Keratinocyte (primary cell): ENCODE data around the gene TUBGCP6. TPM values are rescaled to one million over a fixed set of nuclear protein-coding genes. Genes with fewer than 3 reads are reported as not detected.

Experiments
- DNase-seq: peaks from one replicate; pipeline ENCODE4 v3.0.0-alpha.2; 2011; ENCODE audit warnings: low read depth, missing footprints, low spot score
- FAIRE-seq: peaks from 2 replicates; lab custom pipeline; 2011; peaks lifted over from hg19 to GRCh38; lab: Jason Lieb, UNC
- H2AFZ ChIP-seq: 2 replicates; pipeline ENCODE4 v1.6.0; 2012; ENCODE audit warnings: low read length, control low read depth, inconsistent platforms; ENCODE audit not compliant: control insufficient read depth
- H3K27ac ChIP-seq: 2 replicates; pipeline ENCODE4 v1.5.1; 2011; ENCODE audit warnings: low read length; ENCODE audit not compliant: control insufficient read depth, insufficient read depth
- H3K27me3 ChIP-seq: 3 replicates; pipeline ENCODE4 v1.6.0; 2011; ENCODE audit warnings: low read length; ENCODE audit not compliant: control insufficient read depth, insufficient read depth; ENCODE audit errors: extremely low read depth
- H3K36me3 ChIP-seq, 2 experiments: 2 replicates in 1 of 2; 3 replicates in 1 of 2; pipeline ENCODE4 v1.5.1; 2011; ENCODE audit warnings: low read length in 2 of 2, mild to moderate bottlenecking in 1 of 2; ENCODE audit not compliant: control insufficient read depth in 2 of 2, insufficient read depth in 2 of 2; ENCODE audit errors: extremely low read depth in 1 of 2
- H3K4me1 ChIP-seq: 3 replicates; pipeline ENCODE4 v1.5.1; 2011; ENCODE audit warnings: low read length; ENCODE audit not compliant: control insufficient read depth, insufficient read depth; ENCODE audit errors: extremely low read depth
- H3K4me2 ChIP-seq: 3 replicates; pipeline ENCODE4 v1.6.0; 2011; ENCODE audit warnings: low read depth, low read length; ENCODE audit not compliant: control insufficient read depth, insufficient read depth; ENCODE audit errors: extremely low read depth
- H3K4me3 ChIP-seq, 3 experiments: fragments of 200-600 bp in 1 of 3; sonication (generic) in 1 of 3; 2 replicates in 2 of 3; 3 replicates in 1 of 3; pipeline ENCODE4 v1.5.1; 2011 to 2016; ENCODE audit warnings: low read length in 3 of 3, mild to moderate bottlenecking in 3 of 3, control low read depth in 2 of 3, inconsistent platforms in 1 of 3, low read depth in 1 of 3, mixed read lengths in 1 of 3, mixed run types in 1 of 3, moderate library complexity in 1 of 3; ENCODE audit not compliant: control insufficient read depth in 2 of 3, insufficient read depth in 2 of 3; ENCODE audit errors: extremely low read depth in 1 of 3
- H3K79me2 ChIP-seq: 2 replicates; pipeline ENCODE4 v1.6.0; 2012; ENCODE audit warnings: low read length; ENCODE audit not compliant: control insufficient read depth, insufficient read depth
- H3K9ac ChIP-seq: 3 replicates; pipeline ENCODE4 v1.6.0; 2011; ENCODE audit warnings: low read length; ENCODE audit not compliant: control insufficient read depth, insufficient read depth; ENCODE audit errors: extremely low read depth
- H3K9me1 ChIP-seq: 3 replicates; pipeline ENCODE4 v1.6.0; 2011; ENCODE audit warnings: low read length; ENCODE audit not compliant: control insufficient read depth, insufficient read depth; ENCODE audit errors: extremely low read depth
- H3K9me3 ChIP-seq: 2 replicates; pipeline ENCODE4 v1.5.1; 2012; ENCODE audit warnings: low read depth, low read length; ENCODE audit not compliant: control insufficient read depth
- H4K20me1 ChIP-seq: 3 replicates; pipeline ENCODE4 v1.6.0; 2011; ENCODE audit warnings: low read length; ENCODE audit not compliant: control insufficient read depth, insufficient read depth; ENCODE audit errors: extremely low read depth
- CTCF ChIP-seq, 3 experiments: IDR thresholded peaks in 1 of 3; conservative IDR thresholded peaks in 1 of 3; optimal IDR thresholded peaks in 1 of 3; 2 replicates in 2 of 3; 3 replicates in 1 of 3; pipeline versions ENCODE3 to v1.5.1; 2011; ENCODE audit warnings: low read length in 3 of 3, mild to moderate bottlenecking in 3 of 3, moderate library complexity in 2 of 3, control low read depth in 1 of 3, inconsistent platforms in 1 of 3; ENCODE audit not compliant: insufficient read depth in 2 of 3; ENCODE audit errors: extremely low read depth in 1 of 3
- EZH2 ChIP-seq: IDR thresholded peaks from one replicate; pipeline ENCODE4 v1.6.1; 2012; ENCODE audit warnings: inconsistent platforms, mild to moderate bottlenecking, low read length, moderate library complexity
- dilution Hi-C: fragments of 300-500 bp; cut with MboI; formaldehyde crosslinking; loops from one replicate; pipeline ENCODE4 v1.7.0; 2020; ENCODE audit warnings: low sequenced_read_pairs; ENCODE audit not compliant: extremely low pct_ligation_motif_present
- polyA plus RNA-seq, 5 experiments: library from polyadenylated mRNA; depleted of rRNA in 3 of 5; stranded (reverse) in 3 of 5; stranded (forward) in 1 of 5; unstranded in 1 of 5; fragments of >200 nt; gene quantifications; 1 replicate in 1 of 5; 2 replicates in 3 of 5; 3 replicates in 1 of 5; pipeline versions ENCODE4 v1.2.1 to v1.2.3, GENCODE V29; 2011 to 2012; ENCODE audit warnings: missing spikeins in 2 of 5, low read depth in 1 of 5, low replicate concordance in 1 of 5

Gene TUBGCP6
- polyA plus RNA-seq, 1 donor (not counting 4 experiments of a cell fraction or from before 2014, with no cell fraction given) = 10.1 TPM

- Histone ChIP-seq H3K9me3 (peaks cover 2% of the 10 kb centered on the region), H3K9ac (no peak overlapping the region), H3K9me1 (no peaks in the 10 kb centered on the region), H3K36me3 (peaks cover 13 to 22% of the 10 kb centered on the region in 2 experiments), H2AFZ (no peak overlapping the region), H3K27ac (no peak overlapping the region), H3K27me3 (peaks cover 5% of the 10 kb centered on the region), H4K20me1 (peaks cover 6% of the 10 kb centered on the region), H3K4me1 (peaks cover 20% of the 10 kb centered on the region), H3K79me2 (no peaks in the 10 kb centered on the region), H3K4me3 (no peak overlapping the region), H3K4me2 (no peak overlapping the region)
- no peak for TF ChIP-seq CTCF (optimal IDR thresholded peaks at IDR 0.05 in 1 of 3, IDR thresholded peaks at IDR 0.05 in 1 of 3, conservative IDR thresholded peaks at IDR 0.05 in 1 of 3; ENCODE audit: extremely low read depth in 1 of 3, insufficient read depth in 2 of 3, low read length in 3 of 3)
- no peak for TF ChIP-seq EZH2
- DNase-seq (no peak), FAIRE-seq (no peak)
- dilution Hi-C loops = no loop called here
Measured at GRCh38 chr22:50272044-50272802, 27.4 kb upstream of the TUBGCP6 start.

GRCh38 chr22:50271519-50271970 is 26.7 kb upstream of the TUBGCP6 start:
- Histone ChIP-seq H3K4me2 (peak overlapping the region; percentile 87), H3K36me3 (peaks cover 13 to 19% of the 10 kb centered on the region in 2 experiments), H3K79me2 (no peaks in the 10 kb centered on the region), H3K4me3 (peak overlapping the region in 2 of 3 experiments; percentile 59 to 74), H3K9ac (no peak overlapping the region), H3K9me1 (no peaks in the 10 kb centered on the region), H3K27ac (no peak overlapping the region), H3K27me3 (peaks cover 5% of the 10 kb centered on the region), H3K9me3 (peaks cover 2% of the 10 kb centered on the region), H3K4me1 (peaks cover 20% of the 10 kb centered on the region), H2AFZ (no peak overlapping the region), H4K20me1 (peaks cover 6% of the 10 kb centered on the region)
- no peak for DNase-seq
- dilution Hi-C loops = no loop called here
- no peak for FAIRE-seq
- TF ChIP-seq CTCF (optimal IDR thresholded peaks at IDR 0.05 in 1 of 3, IDR thresholded peaks at IDR 0.05 in 1 of 3, conservative IDR thresholded peaks at IDR 0.05 in 1 of 3; ENCODE audit: extremely low read depth in 1 of 3, insufficient read depth in 2 of 3, low read length in 3 of 3) (peak in 2 of 3 experiments; percentile 38 to 47), EZH2 (no peak)
